Measurements from ENCODE around the gene ESD.

ESD gene

GRCh38 chr13:46743191-46743590 lies 53.8 kb downstream of the ESD start:
- DNase-seq: no peak

GRCh38 chr13:46739447-46740098 lies 57.4 kb downstream of the ESD start:
- no peak for DNase-seq

GRCh38 chr13:46738766-46739165 lies 58.2 kb downstream of the ESD start:
- no peak for DNase-seq

- no peak for DNase-seq
These were observed 58.9 kb downstream of the ESD start for GRCh38 chr13:46738055-46738454.

GRCh38 chr13:46736541-46737310 lies 60.2 kb downstream of the ESD start:
- no peak for DNase-seq

GRCh38 chr13:46735425-46735824 lies 61.5 kb downstream of the ESD start:
- DNase-seq: no peak

- DNase-seq: no peak
These were observed 65.4 kb downstream of the ESD start for GRCh38 chr13:46731535-46731934.

- DNase-seq: no peak
These were observed 68.2 kb downstream of the ESD start for GRCh38 chr13:46728777-46729176.

GRCh38 chr13:46726347-46726746 lies 70.6 kb downstream of the ESD start:
- no peak for DNase-seq
